Measurements from ENCODE around the gene EGF. TPM values are rescaled to one million over a fixed set of nuclear protein-coding genes. Genes with fewer than 3 reads are reported as not detected.

The EGF gene
- total RNA-seq, 2 experiments from 2014 or later, result not detected

GRCh38 chr4:109978704-109979454 lies 66.2 kb downstream of the EGF start:
- no peak for ATAC-seq
- CTCF ChIA-PET, result interaction anchor here (0.8 to 1.3 kb wide), 9 partner anchors 10 to 572 kb away, joined by 3 to 5 read pairs (median 3); partner anchors contain the start of genes CASP6, PLA2G12A and SEC24B
- DNase-seq, result no peak
- Mint-ChIP-seq H3K4me1 (no peaks in the 10 kb centered on the region), H3K4me3 (no peak overlapping the region), H3K36me3 (no peaks in the 10 kb centered on the region), H3K9me3 (ENCODE audit: low read depth) (no peaks in the 10 kb centered on the region), H3K27ac (no peak overlapping the region), H3K27me3 (peaks cover 39% of the 10 kb centered on the region)

- H3K27ac Mint-ChIP-seq, result no peak overlapping the region
- H3K27me3 Mint-ChIP-seq, result peaks cover 34% of the 10 kb centered on the region
- no peak for ATAC-seq
- H3K36me3 Mint-ChIP-seq, result no peaks in the 10 kb centered on the region
- CTCF ChIA-PET, result interaction anchor here (1.3 kb wide), 1 partner anchor 11 kb away, joined by 3 read pairs; no protein-coding TSS in a partner anchor
- H3K4me3 Mint-ChIP-seq, result no peak overlapping the region
- no peaks in the 10 kb centered on the region for H3K9me3 Mint-ChIP-seq (ENCODE audit: low read depth)
- no peaks in the 10 kb centered on the region for H3K4me1 Mint-ChIP-seq
- DNase-seq, result no peak
Measured at GRCh38 chr4:109979920-109980717, 67.4 kb downstream of the EGF start.

DNA sequence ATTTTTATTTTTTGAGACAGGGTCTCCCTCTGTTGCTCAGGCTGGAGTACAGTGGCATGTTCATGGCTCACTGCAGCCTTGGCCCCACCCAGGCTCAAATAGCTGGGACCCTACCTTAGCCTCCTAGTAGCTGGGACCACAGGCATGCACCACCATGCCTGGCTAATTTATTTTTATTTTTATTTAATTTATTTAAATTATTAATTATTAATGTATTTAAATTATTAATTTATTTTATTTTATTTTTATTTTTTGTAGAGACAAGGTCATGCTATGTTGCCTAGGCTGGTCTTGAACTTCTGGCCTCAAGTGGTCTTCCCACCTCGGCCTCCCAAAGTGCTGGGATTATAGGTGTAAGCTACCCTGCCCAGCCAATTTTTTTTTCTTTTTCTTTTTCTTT lies 69.3 kb downstream of the EGF start:
- Mint-ChIP-seq H3K36me3 (no peaks in the 10 kb centered on the region), H3K9me3 (ENCODE audit: low read depth) (no peaks in the 10 kb centered on the region), H3K4me1 (no peaks in the 10 kb centered on the region), H3K27me3 (peaks cover 35% of the 10 kb centered on the region), H3K27ac (no peak overlapping the region), H3K4me3 (no peak overlapping the region)
- DNase-seq (no peak), ATAC-seq (no peak)
- CTCF ChIA-PET, result interaction anchor here (1.8 kb wide), 1 partner anchor 555 kb away, joined by 4 read pairs; no protein-coding TSS in a partner anchor

DNA sequence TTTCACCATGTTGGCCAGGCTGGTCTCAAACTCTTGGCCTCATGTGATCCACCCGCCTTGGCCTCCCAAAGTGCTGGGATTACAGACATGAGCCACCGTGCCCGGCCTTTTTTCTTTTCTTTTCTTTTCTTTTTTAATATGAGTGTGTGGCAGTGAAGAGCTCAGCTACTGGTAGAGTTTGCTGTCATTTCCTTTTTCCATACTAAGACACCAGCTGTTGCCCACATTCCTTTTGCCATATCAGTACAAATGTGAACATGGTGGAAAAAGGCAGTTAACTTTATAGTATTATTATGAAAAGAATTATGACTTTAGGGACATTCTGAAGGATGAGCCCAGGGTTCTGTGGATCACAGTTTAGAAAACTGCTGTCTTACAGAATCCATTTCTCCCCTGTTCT lies 69.8 kb downstream of the EGF start:
- Mint-ChIP-seq H3K4me1 (no peaks in the 10 kb centered on the region), H3K9me3 (ENCODE audit: low read depth) (no peaks in the 10 kb centered on the region), H3K4me3 (no peak overlapping the region), H3K27me3 (peaks cover 37% of the 10 kb centered on the region), H3K36me3 (no peaks in the 10 kb centered on the region), H3K27ac (no peak overlapping the region)
- ATAC-seq (no peak), DNase-seq (no peak)
- CTCF ChIA-PET, result interaction anchor here (1.4 to 1.8 kb wide), 2 partner anchors 534 to 556 kb away, joined by 3 to 4 read pairs; no protein-coding TSS in a partner anchor

GRCh38 chr4:109985993-109986974 lies 73.6 kb downstream of the EGF start:
- Mint-ChIP-seq H3K4me1 (peaks cover 8% of the 10 kb centered on the region), H3K27ac (no peak overlapping the region), H3K9me3 (ENCODE audit: low read depth) (no peaks in the 10 kb centered on the region), H3K4me3 (no peak overlapping the region), H3K27me3 (peaks cover 26% of the 10 kb centered on the region), H3K36me3 (peaks cover 1% of the 10 kb centered on the region)
- ATAC-seq, result no peak
- no peak for DNase-seq
- CTCF ChIA-PET, result no interaction called here

- CTCF ChIA-PET, result interaction anchor here (1.6 kb wide), 1 partner anchor 9 kb away, joined by 7 read pairs; no protein-coding TSS in a partner anchor
- Mint-ChIP-seq H3K4me1 (peaks cover 15% of the 10 kb centered on the region), H3K27me3 (peaks cover 22% of the 10 kb centered on the region), H3K9me3 (ENCODE audit: low read depth) (no peaks in the 10 kb centered on the region), H3K36me3 (peaks cover 2% of the 10 kb centered on the region), H3K27ac (no peak overlapping the region), H3K4me3 (no peak overlapping the region)
- ATAC-seq, result no peak
- no peak for DNase-seq
Measured at GRCh38 chr4:109989044-109989443, 76.4 kb downstream of the EGF start.

DNA sequence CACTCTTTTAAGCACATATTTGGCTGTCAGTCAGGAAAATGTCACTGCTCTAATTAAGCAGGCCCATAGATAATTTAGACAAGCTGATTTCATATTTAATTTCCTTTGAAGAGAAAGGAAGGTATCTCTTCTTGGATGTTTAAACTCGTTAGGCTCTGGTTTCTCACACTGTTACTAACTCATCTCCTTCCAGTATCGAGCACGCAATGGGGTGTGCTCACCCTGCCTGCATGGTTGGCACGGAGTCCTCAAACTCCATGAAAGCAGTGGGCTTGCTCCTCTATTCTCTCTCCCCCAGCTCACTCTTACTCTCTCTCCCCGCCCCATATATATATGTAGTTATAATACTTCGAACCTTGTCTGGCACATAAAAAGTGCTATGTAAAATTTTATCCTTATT lies 76.9 kb downstream of the EGF start:
- DNase-seq (no peak), ATAC-seq (no peak)
- H3K4me3 Mint-ChIP-seq, result no peak overlapping the region
- H3K27ac Mint-ChIP-seq, result no peak overlapping the region
- H3K36me3 Mint-ChIP-seq, result peaks cover 2% of the 10 kb centered on the region
- H3K9me3 Mint-ChIP-seq (ENCODE audit: low read depth), result no peaks in the 10 kb centered on the region
- CTCF ChIA-PET, result interaction anchor here (1.6 kb wide), 1 partner anchor 9 kb away, joined by 7 read pairs; no protein-coding TSS in a partner anchor
- H3K4me1 Mint-ChIP-seq, result peaks cover 21% of the 10 kb centered on the region
- peaks cover 19% of the 10 kb centered on the region for H3K27me3 Mint-ChIP-seq

DNA sequence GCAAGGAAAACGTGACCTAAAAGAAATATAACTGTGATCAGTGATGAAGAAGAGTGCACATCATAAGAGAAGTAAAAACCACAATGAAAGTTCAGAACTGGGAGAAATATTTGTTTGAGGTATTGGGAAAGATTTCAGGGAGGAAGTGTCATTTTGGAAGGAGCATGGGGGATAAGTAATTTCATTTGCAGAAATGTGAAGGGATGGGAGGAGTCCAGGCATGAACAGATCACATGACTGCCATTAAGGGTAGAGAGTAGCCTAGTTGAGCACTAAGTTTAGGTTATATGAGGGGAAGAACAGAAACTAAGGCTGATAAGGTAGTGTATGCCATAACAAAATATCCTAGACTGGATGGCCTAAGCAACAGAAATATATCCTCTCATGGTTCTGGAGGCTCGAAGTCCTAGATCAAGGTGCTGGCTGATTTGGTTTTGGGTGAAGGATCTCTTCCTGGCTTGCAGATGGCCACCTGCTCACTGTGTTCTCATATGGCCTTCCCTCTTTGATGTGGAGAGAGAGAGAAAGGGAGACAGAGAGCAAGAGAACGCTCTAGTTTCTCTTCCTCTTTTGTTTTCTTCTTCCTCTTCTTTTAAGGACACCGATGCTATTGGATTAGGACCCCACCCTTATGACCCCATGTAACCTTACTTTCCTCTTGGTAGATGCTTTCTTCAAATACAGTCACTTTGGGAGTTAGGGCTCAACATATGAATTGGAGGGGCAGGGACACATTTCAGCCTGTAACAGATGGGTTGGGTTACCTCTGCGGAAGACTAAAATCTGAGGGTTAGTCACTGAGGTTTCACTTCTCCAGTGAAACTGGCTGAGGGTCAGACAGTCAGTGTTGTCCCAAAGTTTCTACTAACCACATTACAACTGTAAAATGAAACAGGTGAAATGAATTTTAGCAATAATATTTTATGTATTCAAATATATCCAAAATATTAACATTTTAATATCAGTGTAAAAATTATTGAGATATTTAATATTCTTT lies 77.9 kb downstream of the EGF start:
- CTCF ChIA-PET, result interaction anchor here (1.6 kb wide), 1 partner anchor 8 kb away, joined by 7 read pairs; no protein-coding TSS in a partner anchor
- Mint-ChIP-seq H3K4me3 (no peak overlapping the region), H3K27me3 (peaks cover 22% of the 10 kb centered on the region), H3K9me3 (ENCODE audit: low read depth) (no peaks in the 10 kb centered on the region), H3K4me1 (peaks cover 27% of the 10 kb centered on the region), H3K27ac (no peak overlapping the region), H3K36me3 (peaks cover 2% of the 10 kb centered on the region)
- no peak for ATAC-seq
- DNase-seq, result no peak

- ATAC-seq, result no peak
- H3K36me3 Mint-ChIP-seq, result peaks cover 2% of the 10 kb centered on the region
- no peak for DNase-seq
- H3K9me3 Mint-ChIP-seq (ENCODE audit: low read depth), result no peaks in the 10 kb centered on the region
- H3K4me1 Mint-ChIP-seq, result peaks cover 30% of the 10 kb centered on the region
- H3K4me3 Mint-ChIP-seq, result no peak overlapping the region
- peaks cover 11% of the 10 kb centered on the region for H3K27me3 Mint-ChIP-seq
- H3K27ac Mint-ChIP-seq, result no peak overlapping the region
- CTCF ChIA-PET, result interaction anchor here (2.1 to 10.8 kb wide), 2 partner anchors 11 to 522 kb away, joined by 5 to 212 read pairs; no protein-coding TSS in a partner anchor
Measured at GRCh38 chr4:109993116-109993515, 80.4 kb downstream of the EGF start.

- Mint-ChIP-seq H3K27ac (peak overlapping the region; percentile 33), H3K4me3 (peak overlapping the region; percentile 36), H3K36me3 (peaks cover 2% of the 10 kb centered on the region), H3K27me3 (peaks cover 3% of the 10 kb centered on the region), H3K9me3 (ENCODE audit: low read depth) (no peaks in the 10 kb centered on the region), H3K4me1 (peaks cover 33% of the 10 kb centered on the region)
- DNase-seq, result no peak
- CTCF ChIA-PET, result interaction anchor here (0.5 to 10.8 kb wide), 5 partner anchors 10 to 561 kb away, joined by 3 to 212 read pairs (median 4); partner anchors contain the start of gene SEC24B
- ATAC-seq, result peak; percentile 77
Measured at GRCh38 chr4:109994415-109994827, 81.7 kb downstream of the EGF start.

GRCh38 chr4:109996526-109996925 lies 83.8 kb downstream of the EGF start:
- Mint-ChIP-seq H3K4me3 (no peak overlapping the region), H3K9me3 (ENCODE audit: low read depth) (no peaks in the 10 kb centered on the region), H3K27me3 (peaks cover 11% of the 10 kb centered on the region), H3K36me3 (no peaks in the 10 kb centered on the region), H3K27ac (no peak overlapping the region), H3K4me1 (peaks cover 24% of the 10 kb centered on the region)
- CTCF ChIA-PET, result interaction anchor here (1.2 to 10.8 kb wide), 2 partner anchors 504 to 518 kb away, joined by 3 to 212 read pairs; no protein-coding TSS in a partner anchor
- DNase-seq (no peak), ATAC-seq (no peak)

All from activated CD8-positive, alpha-beta memory T cell treated with anti-CD3 and anti-CD28 coated beads, Interleukin-2, amount 10 ng/mL, durations not matched to agents 7 days and 5 days (primary cell).